AML-193 (cell line): Measurements from ENCODE around the gene ADAMTS18.
"Not testable (repeated sequence)": the region's sequence is repeated elsewhere in the genome, so short reads cannot be mapped to it uniquely, and the experiment has no call there.

Experiments
- DNase-seq, 2 experiments: peaks; one replicate each; lab custom pipeline; 2025; lab: John Stamatoyannopoulos, UW

The ADAMTS18 gene, protein sequence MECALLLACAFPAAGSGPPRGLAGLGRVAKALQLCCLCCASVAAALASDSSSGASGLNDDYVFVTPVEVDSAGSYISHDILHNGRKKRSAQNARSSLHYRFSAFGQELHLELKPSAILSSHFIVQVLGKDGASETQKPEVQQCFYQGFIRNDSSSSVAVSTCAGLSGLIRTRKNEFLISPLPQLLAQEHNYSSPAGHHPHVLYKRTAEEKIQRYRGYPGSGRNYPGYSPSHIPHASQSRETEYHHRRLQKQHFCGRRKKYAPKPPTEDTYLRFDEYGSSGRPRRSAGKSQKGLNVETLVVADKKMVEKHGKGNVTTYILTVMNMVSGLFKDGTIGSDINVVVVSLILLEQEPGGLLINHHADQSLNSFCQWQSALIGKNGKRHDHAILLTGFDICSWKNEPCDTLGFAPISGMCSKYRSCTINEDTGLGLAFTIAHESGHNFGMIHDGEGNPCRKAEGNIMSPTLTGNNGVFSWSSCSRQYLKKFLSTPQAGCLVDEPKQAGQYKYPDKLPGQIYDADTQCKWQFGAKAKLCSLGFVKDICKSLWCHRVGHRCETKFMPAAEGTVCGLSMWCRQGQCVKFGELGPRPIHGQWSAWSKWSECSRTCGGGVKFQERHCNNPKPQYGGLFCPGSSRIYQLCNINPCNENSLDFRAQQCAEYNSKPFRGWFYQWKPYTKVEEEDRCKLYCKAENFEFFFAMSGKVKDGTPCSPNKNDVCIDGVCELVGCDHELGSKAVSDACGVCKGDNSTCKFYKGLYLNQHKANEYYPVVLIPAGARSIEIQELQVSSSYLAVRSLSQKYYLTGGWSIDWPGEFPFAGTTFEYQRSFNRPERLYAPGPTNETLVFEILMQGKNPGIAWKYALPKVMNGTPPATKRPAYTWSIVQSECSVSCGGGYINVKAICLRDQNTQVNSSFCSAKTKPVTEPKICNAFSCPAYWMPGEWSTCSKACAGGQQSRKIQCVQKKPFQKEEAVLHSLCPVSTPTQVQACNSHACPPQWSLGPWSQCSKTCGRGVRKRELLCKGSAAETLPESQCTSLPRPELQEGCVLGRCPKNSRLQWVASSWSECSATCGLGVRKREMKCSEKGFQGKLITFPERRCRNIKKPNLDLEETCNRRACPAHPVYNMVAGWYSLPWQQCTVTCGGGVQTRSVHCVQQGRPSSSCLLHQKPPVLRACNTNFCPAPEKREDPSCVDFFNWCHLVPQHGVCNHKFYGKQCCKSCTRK (N-terminal part only)

GRCh38 chr16:77434530-77435271 lies at the start of gene ADAMTS18:
TSS of gene ADAMTS18 (minus strand) at chr16:77435034. CDS start at chr16:77434695, 339 bp downstream.
- DNase-seq: no peak

DNA sequence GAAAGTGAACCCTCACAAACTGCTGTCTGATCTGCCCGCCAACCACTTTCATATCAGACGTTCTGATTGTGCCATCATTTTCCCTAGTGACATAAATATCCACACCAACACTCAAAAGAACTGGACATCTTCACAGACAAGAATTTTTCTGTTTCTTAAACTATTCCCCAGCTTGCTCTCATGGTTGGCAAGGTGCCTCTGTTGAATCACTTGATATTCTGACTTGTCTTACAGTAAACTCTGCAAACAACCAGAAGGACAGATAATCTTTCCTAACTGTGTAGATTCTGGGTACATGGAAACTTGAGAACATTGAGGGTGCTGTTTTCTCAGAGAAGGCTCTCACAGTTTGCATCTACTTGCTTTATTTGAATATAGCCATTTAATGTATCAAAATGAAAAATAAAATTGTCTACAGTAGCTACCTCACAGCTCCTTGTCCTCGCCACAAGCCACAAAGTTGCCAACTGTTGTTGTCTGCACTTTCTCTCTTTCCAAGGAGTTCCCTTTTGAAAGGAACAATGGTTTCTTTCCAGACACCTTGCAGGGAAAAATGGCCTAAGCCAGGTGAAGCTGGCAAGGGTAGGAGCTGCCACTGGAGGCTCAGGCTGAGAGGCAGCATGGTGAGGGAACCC lies 46.0 kb upstream of the ADAMTS18 start:
- DNase-seq: no peak

DNA sequence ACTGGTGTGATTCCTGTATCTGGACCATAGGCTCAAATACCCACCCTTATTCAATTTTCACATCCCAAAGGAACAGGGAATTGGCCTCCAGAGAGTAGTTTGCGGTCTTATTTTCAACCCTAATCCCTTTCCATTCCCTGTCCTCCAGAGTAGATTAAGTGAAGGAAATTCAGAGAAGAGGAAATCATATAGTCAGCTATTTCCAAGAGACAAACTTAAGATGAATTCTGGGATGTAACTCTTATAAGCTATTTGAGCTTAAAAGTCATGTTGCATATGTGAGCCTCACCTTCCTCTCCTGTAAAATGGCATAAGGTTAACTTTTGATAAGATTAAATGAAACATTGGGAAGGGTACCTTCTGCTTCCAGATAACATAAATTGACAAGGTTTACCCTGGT lies 37.4 kb upstream of the ADAMTS18 start:
- no peak for DNase-seq

DNA sequence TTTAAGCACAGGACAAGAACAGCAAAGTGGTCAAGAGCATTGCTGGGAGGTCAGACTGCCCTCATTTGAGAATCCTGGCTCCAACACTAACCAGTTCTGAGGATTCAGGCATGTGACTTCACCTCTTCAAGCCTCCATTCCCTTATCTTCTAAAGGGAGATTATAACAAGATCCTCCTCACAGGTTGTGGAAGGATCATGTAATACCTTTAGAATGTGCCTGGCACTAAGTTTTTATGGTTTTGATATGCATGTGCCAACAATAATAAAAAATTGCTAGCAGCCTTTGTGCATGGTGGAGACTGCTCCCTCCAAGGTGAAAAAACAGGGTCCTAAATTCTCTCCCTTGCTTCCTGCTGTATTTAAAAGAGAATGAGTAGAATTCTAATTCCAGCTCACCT lies 36.0 kb upstream of the ADAMTS18 start:
- DNase-seq: no peak

- DNase-seq: no peak
Observed at GRCh38 chr16:77469634-77470033, 34.8 kb upstream of the ADAMTS18 start.

DNA sequence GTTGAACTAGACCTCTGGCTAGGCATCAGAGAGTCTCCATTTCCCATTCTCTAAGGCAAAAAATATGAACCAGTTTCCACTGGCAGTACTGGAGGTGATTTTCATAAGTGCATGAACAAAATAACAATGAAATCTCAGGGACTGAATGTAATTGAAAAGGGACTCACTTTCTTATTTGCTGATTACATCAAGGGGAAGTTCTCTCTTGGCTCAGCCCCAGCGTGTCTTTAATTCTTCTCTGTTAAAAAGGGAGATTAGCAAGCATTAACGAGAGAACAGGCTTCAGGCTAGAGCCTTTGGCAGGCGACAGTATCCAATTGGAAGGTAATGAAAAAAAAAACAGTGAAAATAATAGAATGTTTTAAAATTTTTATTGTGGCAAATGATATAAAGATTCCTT lies 34.0 kb upstream of the ADAMTS18 start:
- no peak for DNase-seq

DNA sequence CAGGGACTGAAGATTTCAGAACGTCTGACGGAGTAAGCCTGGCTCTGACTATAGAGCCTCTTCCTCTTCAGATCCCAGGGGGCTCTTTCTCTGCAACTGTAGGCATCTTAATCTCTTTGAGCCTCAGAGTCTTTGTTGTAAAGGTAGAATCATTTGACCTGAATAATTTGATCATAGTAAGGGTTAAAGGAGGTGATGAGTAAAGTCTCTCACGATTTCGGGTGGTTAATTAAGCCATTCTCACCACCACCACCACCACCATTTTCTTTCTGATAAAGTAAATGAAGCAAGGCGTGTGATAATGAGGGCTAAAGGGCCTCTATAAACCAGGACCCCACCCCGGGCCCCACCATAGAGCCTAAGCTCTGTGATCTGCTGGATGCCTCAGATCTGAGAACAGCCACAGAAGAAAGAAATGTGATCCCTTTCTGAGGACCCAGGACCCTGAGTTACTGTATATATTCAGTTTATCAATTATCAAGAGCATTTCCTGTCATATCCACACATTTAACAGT lies 33.0 kb upstream of the ADAMTS18 start:
- DNase-seq: no peak

DNA sequence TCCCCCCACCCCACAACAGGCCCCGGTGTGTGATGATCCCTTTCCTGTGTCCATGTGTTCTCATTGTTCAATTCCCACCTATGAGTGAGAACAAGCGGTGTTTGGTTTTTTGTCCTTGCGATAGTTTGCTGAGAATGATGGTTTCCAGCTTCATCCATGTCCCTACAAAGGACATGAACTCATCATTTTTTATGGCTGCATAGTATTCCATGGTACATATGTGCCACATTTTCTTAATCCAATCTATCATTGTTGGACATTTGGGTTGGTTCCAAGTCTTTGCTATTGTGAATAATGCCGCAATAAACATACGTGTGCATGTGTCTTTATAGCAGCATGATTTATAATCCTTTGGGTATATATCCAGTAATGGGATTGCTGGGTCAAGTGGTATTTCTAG lies 28.8 kb upstream of the ADAMTS18 start:
- not testable (repeated sequence) for DNase-seq

DNA sequence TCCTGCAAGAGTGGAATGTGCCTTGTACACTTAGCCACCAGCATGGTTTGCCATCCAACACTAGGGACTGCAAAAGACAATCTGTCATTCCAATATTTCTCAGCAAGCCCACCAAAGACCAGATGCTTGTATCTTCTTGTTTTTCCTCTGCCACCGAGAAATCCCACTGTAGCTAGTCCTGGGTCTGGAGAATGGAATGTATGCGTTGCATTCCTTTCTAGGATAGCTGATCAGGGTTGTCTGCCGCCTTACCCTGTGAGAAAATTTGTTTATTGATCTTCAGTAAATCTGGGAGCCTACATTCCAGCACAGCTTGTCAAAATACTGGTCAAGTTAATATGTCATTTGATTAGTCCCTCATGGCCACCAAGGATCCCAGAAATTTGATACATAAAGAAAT lies 28.1 kb upstream of the ADAMTS18 start:
- no peak for DNase-seq

GRCh38 chr16:77459534-77460254 lies 24.9 kb upstream of the ADAMTS18 start:
- no peak for DNase-seq

- DNase-seq: no peak
Observed at GRCh38 chr16:77457046-77457445, 22.2 kb upstream of the ADAMTS18 start.

GRCh38 chr16:77452243-77452642 lies 17.4 kb upstream of the ADAMTS18 start:
- DNase-seq: no peak

DNA sequence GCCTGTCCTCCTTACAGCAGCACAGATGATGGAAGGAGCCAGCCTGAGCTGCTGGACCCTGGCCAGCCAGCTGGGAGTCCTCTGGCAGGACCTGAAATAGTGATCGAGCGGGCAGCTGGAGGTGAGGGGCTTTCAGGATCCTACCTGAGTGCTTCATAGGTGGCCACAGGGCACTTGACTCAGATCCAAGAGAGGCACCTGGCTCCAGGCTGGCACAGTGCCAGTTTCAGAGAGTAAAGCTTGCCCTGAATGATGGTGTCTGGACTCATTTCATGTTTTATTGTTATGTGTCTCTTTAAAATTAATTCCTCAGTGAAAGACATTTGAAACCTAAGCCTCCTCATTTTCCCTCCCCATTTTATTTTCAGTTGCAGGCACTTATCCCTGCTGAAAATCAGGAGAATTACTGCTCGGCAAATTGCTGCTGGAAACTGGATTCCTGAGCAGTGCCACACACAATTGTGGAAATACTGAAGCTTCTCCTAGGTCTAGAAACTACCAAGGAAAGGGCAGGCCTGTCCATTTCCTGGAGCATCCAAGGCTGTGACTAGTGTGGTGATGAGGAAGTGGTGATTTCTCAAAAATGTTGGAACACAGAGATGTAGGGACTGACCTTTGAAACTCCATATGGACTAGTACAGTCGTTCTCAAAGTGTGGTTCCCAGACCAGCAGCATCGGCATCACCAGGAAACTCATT lies 16.1 kb upstream of the ADAMTS18 start:
- no peak for DNase-seq

DNA sequence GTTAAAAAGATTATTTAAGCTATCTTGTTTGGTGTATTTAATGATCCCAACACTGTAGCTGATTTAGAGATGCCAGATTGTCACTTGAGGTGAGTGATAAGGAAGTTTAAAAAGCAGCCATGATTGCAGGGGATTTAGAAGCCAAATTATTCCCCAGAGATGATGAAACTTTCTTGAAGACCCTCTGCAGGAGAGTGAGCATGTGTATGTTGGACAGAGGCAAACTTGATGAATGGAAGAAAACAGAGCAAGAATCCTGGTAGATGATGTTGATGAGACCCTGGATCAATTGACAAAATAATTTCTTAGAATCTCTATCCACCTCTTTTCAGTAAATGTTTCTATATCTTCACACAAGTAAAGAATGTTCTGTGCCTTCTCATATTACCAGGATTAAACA lies 14.4 kb upstream of the ADAMTS18 start:
- DNase-seq: no peak

- DNase-seq: no peak
Observed at GRCh38 chr16:77445324-77445723, 10.5 kb upstream of the ADAMTS18 start.

GRCh38 chr16:77444147-77444460 lies 9.3 kb upstream of the ADAMTS18 start:
- no peak for DNase-seq

- no peak for DNase-seq
Observed at GRCh38 chr16:77443357-77444146, 8.7 kb upstream of the ADAMTS18 start.

GRCh38 chr16:77442078-77442477 lies 7.2 kb upstream of the ADAMTS18 start:
- DNase-seq: no peak

- no peak for DNase-seq
Observed at GRCh38 chr16:77439106-77439505, 4.3 kb upstream of the ADAMTS18 start.
